H1 (cell line): ENCODE data around the gene MARCKS. TPM values are rescaled to one million over a fixed set of nuclear protein-coding genes. Genes with fewer than 3 reads are reported as not detected.

Source experiments
- BRCA1 ChIP-seq: IDR thresholded peaks from 2 replicates; pipeline ENCODE4 v1.6.1; 2012; ENCODE audit warnings: low read depth, low read length, improper control_type of control experiment
- NANOG ChIP-seq: IDR thresholded peaks from 2 replicates; pipeline ENCODE4 v1.6.1; 2011; ENCODE audit warnings: low read length, low read depth, mild to moderate bottlenecking, inconsistent platforms; ENCODE audit not compliant: insufficient read depth, poor library complexity, severe bottlenecking
- RAD21 ChIP-seq, 2 experiments: IDR thresholded peaks in 1 of 2; conservative IDR thresholded peaks in 1 of 2; 2 replicates each; pipeline ENCODE4 v1.6.1; 2011; ENCODE audit warnings: low read depth in 2 of 2, low read length in 2 of 2, improper control_type of control experiment in 1 of 2, inconsistent platforms in 1 of 2, mild to moderate bottlenecking in 1 of 2, moderate library complexity in 1 of 2
- polyA plus RNA-seq, 7 experiments: library from polyadenylated mRNA; depleted of rRNA in 3 of 7; stranded (reverse) in 5 of 7; unstranded in 2 of 7; fragments of >200 nt in 5 of 7; fragments of 200-250 nt in 2 of 7; gene quantifications; 1 replicate in 5 of 7; 2 replicates in 1 of 7; 4 replicates in 1 of 7; pipeline versions ENCODE4 v1.2.1 to v1.2.3, GENCODE V29; 2011 to 2013; ENCODE audit warnings: missing spikeins in 2 of 7, mixed read lengths in 2 of 7
- total RNA-seq: library from RNA; stranded (reverse); fragmentation: NEBNext Ultra II Directional; extraction: Animal tissue kit (Norgen Biotek cat#: 25700); gene quantifications from 2 replicates; pipeline ENCODE4 v1.2.1, GENCODE V29; 2021

MARCKS gene
- total and polyA plus RNA-seq, 2 of the 8 experiments (the other 6 are each of a cell fraction or from before 2014, with no cell fraction given) = 26.6 to 111 TPM

DNA sequence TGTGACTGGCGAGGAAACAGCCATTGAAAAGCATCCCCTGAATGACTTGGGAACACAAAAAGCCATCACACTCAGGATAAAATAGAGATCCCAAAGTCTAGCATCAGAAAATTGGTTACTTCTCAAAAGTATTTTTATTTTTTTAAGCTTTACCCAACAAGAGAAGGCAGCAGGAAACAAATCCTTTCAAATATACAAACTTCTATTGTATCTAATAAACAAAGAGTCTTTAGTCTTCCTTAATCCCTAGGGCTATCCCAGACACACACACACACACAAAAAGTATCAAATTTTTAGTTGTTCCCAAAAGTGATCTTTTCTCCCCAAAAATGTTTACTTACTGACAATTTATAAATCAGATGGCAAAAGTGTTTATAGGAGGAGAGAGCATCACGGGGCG is 33.2 kb upstream of the MARCKS start (continued):
- TF ChIP-seq NANOG = no peak
- TF ChIP-seq BRCA1 = no peak
- no peak for TF ChIP-seq RAD21 (IDR thresholded peaks at IDR 0.05 in 1 of 2, conservative IDR thresholded peaks at IDR 0.05 in 1 of 2; ENCODE audit: low read depth in 2 of 2, low read length in 2 of 2)
